Measurements from ENCODE around the gene MIER2. TPM values are rescaled to one million over a fixed set of nuclear protein-coding genes. Genes with fewer than 3 reads are reported as not detected.
A peak's percentile ranks its signal among the peaks of the same experiment; 100 is the strongest.

The MIER2 gene
- total RNA-seq, 1 donor from 2014 or later = 43.5 TPM

- Mint-ChIP-seq H3K4me1 (ENCODE audit: low read depth, unreplicated experiment) (no peaks in the 10 kb centered on the region), H3K27ac (ENCODE audit: unreplicated experiment) (no peak overlapping the region), H3K36me3 (ENCODE audit: low read depth, unreplicated experiment) (peaks cover 5% of the 10 kb centered on the region), H3K4me3 (ENCODE audit: unreplicated experiment) (no peak overlapping the region), H3K9me3 (ENCODE audit: unreplicated experiment) (peaks cover 3% of the 10 kb centered on the region), H3K27me3 (ENCODE audit: low read depth, unreplicated experiment) (peaks cover 68% of the 10 kb centered on the region)
- DNase-seq (ENCODE audit: low read depth) (no peak), FAIRE-seq (no peak)
- H3K4me1 ChIP-seq (ENCODE audit: insufficient read depth, low read length) = no peaks in the 10 kb centered on the region
- H3K9ac ChIP-seq (ENCODE audit: low read length) = no peak overlapping the region
- H3K27me3 ChIP-seq (ENCODE audit: insufficient read depth, low read length) = peaks cover 19% of the 10 kb centered on the region
- H2AFZ ChIP-seq (ENCODE audit: low read depth, low read length) = no peak overlapping the region
- no peaks in the 10 kb centered on the region for H3K36me3 ChIP-seq (ENCODE audit: insufficient read depth, low read length)
- no peaks in the 10 kb centered on the region for H4K20me1 ChIP-seq (ENCODE audit: insufficient read depth, low read length)
- no peak overlapping the region for H3K27ac ChIP-seq (ENCODE audit: low read depth, low read length)
- H3K4me3 ChIP-seq (ENCODE audit: insufficient read depth, low read depth, low read length) = no peak overlapping the region
- H3K4me2 ChIP-seq (ENCODE audit: low read length) = no peak overlapping the region
- H3K79me2 ChIP-seq (ENCODE audit: insufficient read depth, low read length) = no peaks in the 10 kb centered on the region
- H3K9me3 ChIP-seq (ENCODE audit: insufficient read depth, low read depth, low read length) = no peaks in the 10 kb centered on the region
- TF ChIP-seq EZH2 (IDR thresholded peaks at IDR 0.05; ENCODE audit: insufficient read depth, low read length) = peak; percentile 36
- TF ChIP-seq CTCF (IDR thresholded peaks at IDR 0.05; ENCODE audit: insufficient read depth, low read depth, low read length) = no peak
Observed at GRCh38 chr19:371501-372168, 27.0 kb upstream of the MIER2 start.

GRCh38 chr19:370641-371330 lies 26.2 kb upstream of the MIER2 start:
- FAIRE-seq (no peak), DNase-seq (ENCODE audit: low read depth) (no peak)
- no peak overlapping the region for H2AFZ ChIP-seq (ENCODE audit: low read depth, low read length)
- no peak overlapping the region for H3K27ac ChIP-seq (ENCODE audit: low read depth, low read length)
- no peak overlapping the region for H3K9ac ChIP-seq (ENCODE audit: low read length)
- peaks cover 3% of the 10 kb centered on the region for H3K9me3 Mint-ChIP-seq (ENCODE audit: unreplicated experiment)
- H3K79me2 ChIP-seq (ENCODE audit: insufficient read depth, low read length) = no peaks in the 10 kb centered on the region
- peaks cover 5% of the 10 kb centered on the region for H3K36me3 Mint-ChIP-seq (ENCODE audit: low read depth, unreplicated experiment)
- TF ChIP-seq EZH2 (IDR thresholded peaks at IDR 0.05; ENCODE audit: insufficient read depth, low read length) (no peak), CTCF (IDR thresholded peaks at IDR 0.05; ENCODE audit: insufficient read depth, low read depth, low read length) (no peak)
- H3K4me3 Mint-ChIP-seq (ENCODE audit: unreplicated experiment) = no peak overlapping the region
- H3K4me1 ChIP-seq (ENCODE audit: insufficient read depth, low read length) = no peaks in the 10 kb centered on the region
- no peaks in the 10 kb centered on the region for H4K20me1 ChIP-seq (ENCODE audit: insufficient read depth, low read length)
- no peak overlapping the region for H3K4me2 ChIP-seq (ENCODE audit: low read length)
- peaks cover 19% of the 10 kb centered on the region for H3K27me3 ChIP-seq (ENCODE audit: insufficient read depth, low read length)
- no peak overlapping the region for H3K4me3 ChIP-seq (ENCODE audit: insufficient read depth, low read depth, low read length)
- H3K9me3 ChIP-seq (ENCODE audit: insufficient read depth, low read depth, low read length) = no peaks in the 10 kb centered on the region
- no peaks in the 10 kb centered on the region for H3K36me3 ChIP-seq (ENCODE audit: insufficient read depth, low read length)
- H3K27ac Mint-ChIP-seq (ENCODE audit: unreplicated experiment) = no peak overlapping the region
- no peaks in the 10 kb centered on the region for H3K4me1 Mint-ChIP-seq (ENCODE audit: low read depth, unreplicated experiment)
- peaks cover 66% of the 10 kb centered on the region for H3K27me3 Mint-ChIP-seq (ENCODE audit: low read depth, unreplicated experiment)

- H3K27ac Mint-ChIP-seq (ENCODE audit: unreplicated experiment) = no peak overlapping the region
- Histone ChIP-seq H3K27ac (ENCODE audit: low read depth, low read length) (no peak overlapping the region), H3K4me1 (ENCODE audit: insufficient read depth, low read length) (no peaks in the 10 kb centered on the region), H3K79me2 (ENCODE audit: insufficient read depth, low read length) (no peaks in the 10 kb centered on the region), H3K9ac (ENCODE audit: low read length) (no peak overlapping the region), H2AFZ (ENCODE audit: low read depth, low read length) (no peak overlapping the region), H3K4me2 (ENCODE audit: low read length) (no peak overlapping the region), H3K36me3 (ENCODE audit: insufficient read depth, low read length) (no peaks in the 10 kb centered on the region), H3K4me3 (ENCODE audit: insufficient read depth, low read depth, low read length) (no peak overlapping the region), H3K27me3 (ENCODE audit: insufficient read depth, low read length) (peaks cover 19% of the 10 kb centered on the region), H3K9me3 (ENCODE audit: insufficient read depth, low read depth, low read length) (no peaks in the 10 kb centered on the region), H4K20me1 (ENCODE audit: insufficient read depth, low read length) (no peaks in the 10 kb centered on the region)
- H3K4me3 Mint-ChIP-seq (ENCODE audit: unreplicated experiment) = no peak overlapping the region
- FAIRE-seq (no peak), DNase-seq (ENCODE audit: low read depth) (no peak)
- H3K9me3 Mint-ChIP-seq (ENCODE audit: unreplicated experiment) = peaks cover 3% of the 10 kb centered on the region
- H3K36me3 Mint-ChIP-seq (ENCODE audit: low read depth, unreplicated experiment) = peaks cover 5% of the 10 kb centered on the region
- peaks cover 72% of the 10 kb centered on the region for H3K27me3 Mint-ChIP-seq (ENCODE audit: low read depth, unreplicated experiment)
- TF ChIP-seq CTCF (IDR thresholded peaks at IDR 0.05; ENCODE audit: insufficient read depth, low read depth, low read length) (no peak), EZH2 (IDR thresholded peaks at IDR 0.05; ENCODE audit: insufficient read depth, low read length) (no peak)
- no peaks in the 10 kb centered on the region for H3K4me1 Mint-ChIP-seq (ENCODE audit: low read depth, unreplicated experiment)
Observed at GRCh38 chr19:369876-370275, 25.3 kb upstream of the MIER2 start.
